ES-I3 (cell line): ENCODE measurements around the gene PHIP.

Source experiments
- H3K36me3 ChIP-seq: 2 replicates; pipeline ENCODE4 v1.6.1; 2013; ENCODE audit warnings: mild to moderate bottlenecking, low read length, control low read depth, moderate library complexity; ENCODE audit not compliant: insufficient read depth
- H3K4me1 ChIP-seq: 2 replicates; pipeline ENCODE4 v1.6.1; 2013; ENCODE audit warnings: mild to moderate bottlenecking, control low read depth, low read length; ENCODE audit not compliant: insufficient read depth
- H3K9ac ChIP-seq: 2 replicates; pipeline ENCODE4 v1.6.1; 2013; ENCODE audit warnings: low read depth, mild to moderate bottlenecking, low read length, moderate library complexity
- H3K9me3 ChIP-seq: 2 replicates; pipeline ENCODE4 v1.6.1; 2013; ENCODE audit warnings: mild to moderate bottlenecking, low read length, moderate library complexity; ENCODE audit not compliant: control insufficient read depth, insufficient read depth

The PHIP gene

GRCh38 chr6:79011940-79012339 is 66.1 kb downstream of the PHIP start:
- H3K36me3 ChIP-seq, result peaks cover 7% of the 10 kb centered on the region
- no peaks in the 10 kb centered on the region for H3K4me1 ChIP-seq
- H3K9me3 ChIP-seq, result no peaks in the 10 kb centered on the region
- H3K9ac ChIP-seq, result no peak overlapping the region

- H3K4me1 ChIP-seq, result no peaks in the 10 kb centered on the region
- peaks cover under 1% of the 10 kb centered on the region; the same call in 1 of the 2 replicates for H3K36me3 ChIP-seq
- no peaks in the 10 kb centered on the region for H3K9me3 ChIP-seq
- H3K9ac ChIP-seq, result no peak overlapping the region
Measured at GRCh38 chr6:79010422-79010821, 67.6 kb downstream of the PHIP start.

GRCh38 chr6:79009819-79010218 is 68.2 kb downstream of the PHIP start:
- no peak overlapping the region for H3K9ac ChIP-seq
- H3K4me1 ChIP-seq, result no peaks in the 10 kb centered on the region
- no peaks in the 10 kb centered on the region for H3K36me3 ChIP-seq
- no peaks in the 10 kb centered on the region for H3K9me3 ChIP-seq

- Histone ChIP-seq H3K9ac (no peak overlapping the region), H3K9me3 (no peaks in the 10 kb centered on the region), H3K36me3 (peaks cover 2% of the 10 kb centered on the region; the same call in 1 of the 2 replicates), H3K4me1 (no peaks in the 10 kb centered on the region)
Measured at GRCh38 chr6:79005497-79005896, 72.6 kb downstream of the PHIP start.

- peaks cover 2% of the 10 kb centered on the region; the same call in 1 of the 2 replicates for H3K36me3 ChIP-seq
Measured at GRCh38 chr6:79005024-79005423, 73.0 kb downstream of the PHIP start.

GRCh38 chr6:79004239-79004638 is 73.8 kb downstream of the PHIP start:
- no peaks in the 10 kb centered on the region for H3K9me3 ChIP-seq
- H3K36me3 ChIP-seq, result peaks cover 2% of the 10 kb centered on the region; the same call in 1 of the 2 replicates
- no peak overlapping the region for H3K9ac ChIP-seq
- no peaks in the 10 kb centered on the region for H3K4me1 ChIP-seq

More at GRCh38 chr6:79005024-79005423, 73.0 kb downstream of the PHIP start:
- Histone ChIP-seq H3K9ac (no peak overlapping the region), H3K4me1 (no peaks in the 10 kb centered on the region), H3K9me3 (no peaks in the 10 kb centered on the region)

GRCh38 chr6:79001415-79001814 is 76.6 kb downstream of the PHIP start:
- Histone ChIP-seq H3K9me3 (no peaks in the 10 kb centered on the region), H3K9ac (no peak overlapping the region), H3K36me3 (peaks cover 7% of the 10 kb centered on the region), H3K4me1 (no peaks in the 10 kb centered on the region)

GRCh38 chr6:78999737-79000136 is 78.3 kb downstream of the PHIP start:
- no peak overlapping the region for H3K9ac ChIP-seq
- H3K4me1 ChIP-seq, result no peaks in the 10 kb centered on the region
- peaks cover 13% of the 10 kb centered on the region for H3K36me3 ChIP-seq
- H3K9me3 ChIP-seq, result no peaks in the 10 kb centered on the region

- Histone ChIP-seq H3K9ac (no peak overlapping the region), H3K4me1 (no peaks in the 10 kb centered on the region), H3K36me3 (peaks cover 30% of the 10 kb centered on the region), H3K9me3 (no peaks in the 10 kb centered on the region)
Measured at GRCh38 chr6:78995946-78996345, 82.1 kb downstream of the PHIP start.

- H3K9me3 ChIP-seq, result no peaks in the 10 kb centered on the region
- H3K36me3 ChIP-seq, result peaks cover 28% of the 10 kb centered on the region
- H3K9ac ChIP-seq, result no peak overlapping the region
- no peaks in the 10 kb centered on the region for H3K4me1 ChIP-seq
Measured at GRCh38 chr6:78995346-78995745, 82.7 kb downstream of the PHIP start.

GRCh38 chr6:78993955-78994354 is 84.1 kb downstream of the PHIP start:
- no peaks in the 10 kb centered on the region for H3K9me3 ChIP-seq
- H3K36me3 ChIP-seq, result peaks cover 30% of the 10 kb centered on the region

GRCh38 chr6:78989191-78989590 is 88.9 kb downstream of the PHIP start:
- no peak overlapping the region for H3K9ac ChIP-seq
- peaks cover 16% of the 10 kb centered on the region for H3K36me3 ChIP-seq
- H3K4me1 ChIP-seq, result no peaks in the 10 kb centered on the region
- no peaks in the 10 kb centered on the region for H3K9me3 ChIP-seq

More at GRCh38 chr6:78993955-78994354, 84.1 kb downstream of the PHIP start:
- H3K9ac ChIP-seq, result no peak overlapping the region
- no peaks in the 10 kb centered on the region for H3K4me1 ChIP-seq

- Histone ChIP-seq H3K36me3 (peaks cover 5% of the 10 kb centered on the region), H3K9ac (no peak overlapping the region), H3K4me1 (no peaks in the 10 kb centered on the region), H3K9me3 (no peaks in the 10 kb centered on the region)
Measured at GRCh38 chr6:78986161-78986560, 91.9 kb downstream of the PHIP start.

GRCh38 chr6:78984225-78984950 is 93.7 kb downstream of the PHIP start:
- no peaks in the 10 kb centered on the region for H3K9me3 ChIP-seq
- peaks cover 5% of the 10 kb centered on the region for H3K36me3 ChIP-seq
- no peaks in the 10 kb centered on the region for H3K4me1 ChIP-seq
- no peak overlapping the region for H3K9ac ChIP-seq

GRCh38 chr6:78967191-78967590 is 110.9 kb downstream of the PHIP start:
- H3K9ac ChIP-seq, result no peak overlapping the region
- H3K36me3 ChIP-seq, result peaks cover 11% of the 10 kb centered on the region
- H3K9me3 ChIP-seq, result no peaks in the 10 kb centered on the region
- H3K4me1 ChIP-seq, result no peaks in the 10 kb centered on the region
